ENCODE data around the gene ARHGEF4. TPM values are rescaled to one million over a fixed set of nuclear protein-coding genes. Genes with fewer than 3 reads are reported as not detected.

The ARHGEF4 gene
- total RNA-seq, 1 experiment from 2014 or later = 20.0 TPM

- DNase-seq = no peak
- Histone ChIP-seq H3K79me2 (ENCODE audit: low read depth) (no peaks in the 10 kb centered on the region), H3K36me3 (ENCODE audit: low read depth) (no peaks in the 10 kb centered on the region), H3K27ac (no peak overlapping the region), H4K20me1 (ENCODE audit: insufficient read depth) (0 out of 2 replicates have a peak, but pooled peaks cover 3% of the 10 kb centered on the region), H2AFZ (no peak overlapping the region), H3F3A (ENCODE audit: insufficient read depth, low read depth) (no peaks in the 10 kb centered on the region), H3K4me2 (no peak overlapping the region), H3K9me2 (ENCODE audit: insufficient read depth) (no peaks in the 10 kb centered on the region), H3K4me1 (replicated peaks; ENCODE audit: insufficient read depth) (no peaks in the 10 kb centered on the region), H3K9me3 (ENCODE audit: insufficient read depth, low read depth) (no peaks in the 10 kb centered on the region), H3K4me3 (no peak overlapping the region), H3K27me3 (ENCODE audit: insufficient read depth, low read depth) (no peaks in the 10 kb centered on the region)
- CTCF ChIA-PET = no interaction called here
- POLR2A ChIA-PET (ENCODE audit: unreplicated experiment) = no interaction called here
- TF ChIP-seq CTCF (conservative IDR thresholded peaks at IDR 0.05) (no peak), EZH2 (IDR thresholded peaks at IDR 0.05; ENCODE audit: low read depth) (no peak)
- no TSS peak for BruUV-seq (replicated peaks)
- intact Hi-C loops (cut with micrococcal nuclease; ENCODE audit: unreplicated experiment) = no loop called here
These were observed 8.9 kb downstream of the ARHGEF4 start for GRCh38 chr2:130845505-130846085.

- Histone ChIP-seq H3K36me3 (ENCODE audit: low read depth) (no peaks in the 10 kb centered on the region), H3K9me3 (ENCODE audit: insufficient read depth, low read depth) (no peaks in the 10 kb centered on the region), H3K27ac (no peak overlapping the region), H2AFZ (no peak overlapping the region), H3K4me3 (no peak overlapping the region), H3K4me2 (no peak overlapping the region), H3F3A (ENCODE audit: insufficient read depth, low read depth) (no peaks in the 10 kb centered on the region), H3K4me1 (replicated peaks; ENCODE audit: insufficient read depth) (no peaks in the 10 kb centered on the region), H3K27me3 (ENCODE audit: insufficient read depth, low read depth) (no peaks in the 10 kb centered on the region), H3K79me2 (ENCODE audit: low read depth) (no peaks in the 10 kb centered on the region), H3K9me2 (ENCODE audit: insufficient read depth) (no peaks in the 10 kb centered on the region), H4K20me1 (ENCODE audit: insufficient read depth) (0 out of 2 replicates have a peak, but pooled peaks cover 3% of the 10 kb centered on the region)
- POLR2A ChIA-PET (ENCODE audit: unreplicated experiment) = no interaction called here
- intact Hi-C loops (cut with micrococcal nuclease; ENCODE audit: unreplicated experiment) = no loop called here
- CTCF ChIA-PET = no interaction called here
- TF ChIP-seq CTCF (conservative IDR thresholded peaks at IDR 0.05) = no peak
- TF ChIP-seq EZH2 (IDR thresholded peaks at IDR 0.05; ENCODE audit: low read depth) = no peak
- DNase-seq = no peak
- no TSS peak for BruUV-seq (replicated peaks)
These were observed 9.5 kb downstream of the ARHGEF4 start for GRCh38 chr2:130846233-130846632.

GRCh38 chr2:130846686-130847375 is 10.1 kb downstream of the ARHGEF4 start:
- DNase-seq = no peak
- TF ChIP-seq EZH2 (IDR thresholded peaks at IDR 0.05; ENCODE audit: low read depth) = no peak
- TF ChIP-seq CTCF (conservative IDR thresholded peaks at IDR 0.05) = no peak
- POLR2A ChIA-PET (ENCODE audit: unreplicated experiment) = interaction anchor here (0.5 kb wide), 1 partner anchor 31 kb away, joined by 4 read pairs; no protein-coding TSS in a partner anchor
- Histone ChIP-seq H3K4me3 (no peak overlapping the region), H3K4me1 (replicated peaks; ENCODE audit: insufficient read depth) (no peaks in the 10 kb centered on the region), H3K9me3 (ENCODE audit: insufficient read depth, low read depth) (no peaks in the 10 kb centered on the region), H3K79me2 (ENCODE audit: low read depth) (no peaks in the 10 kb centered on the region), H3K9me2 (ENCODE audit: insufficient read depth) (no peaks in the 10 kb centered on the region), H3K4me2 (no peak overlapping the region), H4K20me1 (ENCODE audit: insufficient read depth) (0 out of 2 replicates have a peak, but pooled peaks cover 3% of the 10 kb centered on the region), H3F3A (ENCODE audit: insufficient read depth, low read depth) (no peaks in the 10 kb centered on the region), H2AFZ (no peak overlapping the region), H3K27me3 (ENCODE audit: insufficient read depth, low read depth) (no peaks in the 10 kb centered on the region), H3K27ac (no peak overlapping the region), H3K36me3 (ENCODE audit: low read depth) (no peaks in the 10 kb centered on the region)
- CTCF ChIA-PET = no interaction called here
- BruUV-seq (replicated peaks) = no TSS peak
- intact Hi-C loops (cut with micrococcal nuclease; ENCODE audit: unreplicated experiment) = no loop called here
